Coronary artery (tissue), 2 donors: ENCODE results near the gene FLT4.
A peak's percentile ranks its signal among the peaks of the same experiment; 100 is the strongest.

ENCODE experiments used
- DNase-seq: peaks from one replicate; pipeline ENCODE4 v3.0.0-alpha.2; 2017; ENCODE audit warnings: low spot score
- H3K27ac ChIP-seq, 2 donors: fragments of 200-600 bp; sonication (generic); one replicate each; pipeline ENCODE4 v1.5.1; 2016 to 2019
- H3K4me3 ChIP-seq: fragments of 200-600 bp; sonication (generic); 2 replicates; pipeline ENCODE4 v1.5.1; 2016; ENCODE audit warnings: mild to moderate bottlenecking, moderate library complexity
- CTCF ChIP-seq: fragments of 200-600 bp; sonication (generic); IDR thresholded peaks from one replicate; pipeline ENCODE4 v1.5.1; 2019; ENCODE audit warnings: antibody characterized with exemption

The FLT4 gene

GRCh38 chr5:180589771-180590542 lies 59.4 kb downstream of the FLT4 start:
- H3K27ac ChIP-seq: no peak overlapping the region
- DNase-seq: no peak
- H3K4me3 ChIP-seq: peak overlapping the region; percentile 50
- no peak for TF ChIP-seq CTCF

- H3K4me3 ChIP-seq: no peak overlapping the region
- DNase-seq: no peak
- TF ChIP-seq CTCF: no peak
- H3K27ac ChIP-seq: no peak overlapping the region
Measured at GRCh38 chr5:180586870-180587269, 62.5 kb downstream of the FLT4 start.

- H3K27ac ChIP-seq: no peak overlapping the region
- no peak overlapping the region for H3K4me3 ChIP-seq
- TF ChIP-seq CTCF: no peak
- DNase-seq: no peak
Measured at GRCh38 chr5:180586204-180586603, 63.2 kb downstream of the FLT4 start.

- TF ChIP-seq CTCF: no peak
- no peak for DNase-seq
- no peak overlapping the region for H3K27ac ChIP-seq
- H3K4me3 ChIP-seq: no peak overlapping the region
Measured at GRCh38 chr5:180583738-180584137, 65.7 kb downstream of the FLT4 start.

DNA sequence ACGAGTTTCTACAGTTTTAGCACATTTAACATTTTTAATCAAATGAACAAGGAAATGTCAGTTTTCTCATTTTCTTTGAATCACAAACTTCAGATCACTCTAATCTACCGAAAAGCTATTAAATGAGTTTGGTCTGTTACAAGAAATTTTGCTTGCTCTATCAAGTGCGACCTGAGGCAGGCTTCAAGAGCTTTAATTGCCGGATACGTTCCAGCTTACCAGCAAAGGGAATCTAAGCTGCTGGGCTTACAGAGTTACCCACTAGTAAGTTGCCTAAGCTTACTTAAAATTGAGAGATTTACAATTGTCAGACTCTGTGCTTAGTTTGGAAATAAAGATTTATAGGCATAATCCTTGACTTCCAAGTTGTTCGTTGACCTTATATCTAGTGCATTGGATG lies 68.7 kb downstream of the FLT4 start:
- no peak for TF ChIP-seq CTCF
- no peak for DNase-seq
- Histone ChIP-seq H3K4me3 (no peak overlapping the region), H3K27ac (no peak overlapping the region)

- Histone ChIP-seq H3K4me3 (no peak overlapping the region), H3K27ac (no peak overlapping the region)
- no peak for TF ChIP-seq CTCF
- DNase-seq: no peak
Measured at GRCh38 chr5:180575571-180575970, 73.8 kb downstream of the FLT4 start.

GRCh38 chr5:180568914-180569313 lies 80.5 kb downstream of the FLT4 start:
- TF ChIP-seq CTCF: no peak
- no peak for DNase-seq
- H3K27ac ChIP-seq: no peak overlapping the region
- no peak overlapping the region for H3K4me3 ChIP-seq
